A549 (cell line): Measurements from ENCODE around the gene APOC3. TPM values are rescaled to one million over a fixed set of nuclear protein-coding genes. Genes with fewer than 3 reads are reported as not detected.

ENCODE experiments used
- ATAC-seq, 2 experiments: fragments of 200-7000 bp in 1 of 2; fragments of >200 bp in 1 of 2; cut with Nextera tagmentation in 1 of 2; cut with Tn5 transposase in 1 of 2; 3 replicates each; pipeline versions ENCODE4 v1.8.0 to v1.9.1; 2018 to 2020; ENCODE audit warnings: mild to moderate bottlenecking in 1 of 2, moderate library complexity in 1 of 2
- CTCF ChIA-PET: fragments of 300-600 bp; sonication (Branson Sonifier 250); formaldehyde crosslinking; extraction: SDS; loops from one replicate; lab custom pipeline; 2021; ENCODE audit warnings: antibody characterized with exemption, inconsistent platforms; lab: Yijun Ruan, JAX
- POLR2A ChIA-PET: fragments of 350-600 bp; formaldehyde crosslinking; extraction: SDS; loops from one replicate; lab custom pipeline; 2021; ENCODE audit warnings: antibody characterized with exemption, inconsistent platforms; lab: Yijun Ruan, JAX
- DNase-seq, 2 experiments: peaks; one replicate each; pipeline versions ENCODE4 v3.0.0 to v3.0.0-alpha.2; 2011 to 2016; ENCODE audit warnings: low read depth in 1 of 2, low spot score in 1 of 2
- FAIRE-seq: peaks from 2 replicates; lab custom pipeline; 2011; peaks lifted over from hg19 to GRCh38; lab: Jason Lieb, UNC
- H3K27ac ChIP-seq, 2 experiments: fragments of >200 bp; sonication (Bioruptor Twin); formaldehyde crosslinking; 3 replicates each; pipeline ENCODE4 v1.5.1; 2016 to 2017
- H3K4me1 ChIP-seq: fragments of >200 bp; sonication (Bioruptor Twin); formaldehyde crosslinking; 3 replicates; pipeline ENCODE4 v1.6.1; 2016
- H3K4me2 ChIP-seq: fragments of >200 bp; sonication (Bioruptor Twin); formaldehyde crosslinking; 3 replicates; pipeline ENCODE4 v1.6.1; 2016
- H3K4me3 ChIP-seq: fragments of >200 bp; sonication (Bioruptor Twin); formaldehyde crosslinking; 3 replicates; pipeline ENCODE4 v1.5.1; 2016
- H3K9me3 ChIP-seq: fragments of >200 bp; sonication (Bioruptor Twin); formaldehyde crosslinking; 3 replicates; pipeline ENCODE4 v1.6.1; 2016
- ATOH8 ChIP-seq: fragments of 250-450 bp; sonication (Bioruptor Pico); IDR thresholded peaks from 2 replicates; pipeline ENCODE4 v1.5.0; 2020; ENCODE audit warnings: low read depth, mild to moderate bottlenecking, moderate library complexity
- CBX2 ChIP-seq: fragments of 200-600 bp; sonication (generic); IDR thresholded peaks from 2 replicates; pipeline ENCODE4 v1.6.1; 2016; ENCODE audit warnings: low read depth, mild to moderate bottlenecking, borderline replicate concordance
- CHD2 ChIP-seq: fragments of 150-350 bp; IDR thresholded peaks from 2 replicates; pipeline ENCODE4 v1.6.1; 2014; ENCODE audit warnings: low read length; ENCODE audit not compliant: partially characterized antibody
- CTCF ChIP-seq: fragments of >200 bp; sonication (Bioruptor Twin); formaldehyde crosslinking; IDR thresholded peaks from 3 replicates; pipeline ENCODE4 v1.5.1; 2016
- EHF ChIP-seq: fragments of 250-450 bp; sonication (Bioruptor Pico); IDR thresholded peaks from 2 replicates; pipeline ENCODE4 v1.5.0; 2020; ENCODE audit warnings: mild to moderate bottlenecking
- ELK1 ChIP-seq: fragments of 150-350 bp; IDR thresholded peaks from 2 replicates; pipeline ENCODE4 v1.6.1; 2014; ENCODE audit warnings: low read depth, mild to moderate bottlenecking, low read length
- EP300 ChIP-seq, 2 experiments: fragments of >200 bp; sonication (Bioruptor Twin); formaldehyde crosslinking; IDR thresholded peaks; 2 replicates in 1 of 2; 3 replicates in 1 of 2; pipeline ENCODE4 v1.6.1; 2016 to 2017
- GATA3 ChIP-seq: IDR thresholded peaks from 2 replicates; pipeline ENCODE4 v1.6.1; 2012; ENCODE audit warnings: borderline replicate concordance
- HOXB5 ChIP-seq: fragments of 250-450 bp; sonication (Bioruptor Pico); IDR thresholded peaks from 2 replicates; pipeline ENCODE4 v1.5.0; 2020; ENCODE audit warnings: mild to moderate bottlenecking, moderate library complexity
- KDM5A ChIP-seq: fragments of 200-600 bp; sonication (generic); IDR thresholded peaks from 2 replicates; pipeline ENCODE4 v1.6.1; 2016; ENCODE audit warnings: antibody characterized with exemption, mild to moderate bottlenecking
- MAFK ChIP-seq: fragments of 450-650 bp; IDR thresholded peaks from 2 replicates; pipeline ENCODE4 v1.6.1; 2014; ENCODE audit not compliant: partially characterized antibody
- MYC ChIP-seq: IDR thresholded peaks from 2 replicates; pipeline ENCODE4 v1.6.1; 2012; ENCODE audit warnings: mild to moderate bottlenecking, inconsistent platforms, low read length, improper control_type of control experiment, borderline replicate concordance
- NFE2L2 ChIP-seq: fragments of 150-350 bp; conservative IDR thresholded peaks from 2 replicates; pipeline ENCODE4 v1.6.1; 2014; ENCODE audit warnings: low read length
- PHF8 ChIP-seq: fragments of 200-600 bp; sonication (generic); IDR thresholded peaks from 2 replicates; pipeline ENCODE4 v1.6.1; 2016; ENCODE audit warnings: low read depth, mild to moderate bottlenecking, antibody characterized with exemption, moderate library complexity, borderline replicate concordance
- POLR2A ChIP-seq: IDR thresholded peaks from 2 replicates; pipeline ENCODE4 v1.6.1; 2012; ENCODE audit warnings: mild to moderate bottlenecking, low read length
- RAD21 ChIP-seq, 2 experiments: fragments of >200 bp in 1 of 2; sonication (Bioruptor Twin) in 1 of 2; formaldehyde crosslinking in 1 of 2; IDR thresholded peaks in 1 of 2; conservative IDR thresholded peaks in 1 of 2; 2 replicates in 1 of 2; 3 replicates in 1 of 2; pipeline ENCODE4 v1.6.1; 2012 to 2018; ENCODE audit warnings: inconsistent platforms in 1 of 2
- RCOR1 ChIP-seq: fragments of 150-350 bp; IDR thresholded peaks from 2 replicates; pipeline ENCODE4 v1.6.1; 2014; ENCODE audit warnings: antibody characterized with exemption, low read length, low read depth
- REST ChIP-seq: fragments of 200-600 bp; sonication (generic); IDR thresholded peaks from 2 replicates; pipeline ENCODE4 v1.6.1; 2016; ENCODE audit warnings: antibody characterized with exemption, mild to moderate bottlenecking, moderate library complexity
- RNF2 ChIP-seq: fragments of 200-600 bp; sonication (generic); IDR thresholded peaks from 2 replicates; pipeline ENCODE4 v1.6.1; 2016; ENCODE audit warnings: low read depth, mild to moderate bottlenecking, antibody characterized with exemption, moderate library complexity, borderline replicate concordance
- SMC3 ChIP-seq: fragments of >200 bp; sonication (Bioruptor Twin); formaldehyde crosslinking; IDR thresholded peaks from 3 replicates; pipeline ENCODE4 v1.6.1; 2018; ENCODE audit warnings: inconsistent platforms
- SREBF2 ChIP-seq: fragments of 450-650 bp; IDR thresholded peaks from 2 replicates; pipeline ENCODE4 v1.6.1; 2014; ENCODE audit warnings: mild to moderate bottlenecking, moderate library complexity
- TP53 ChIP-seq: fragments of 250-450 bp; sonication (Bioruptor Pico); IDR thresholded peaks from 2 replicates; pipeline ENCODE4 v1.5.0; 2021; ENCODE audit warnings: mild to moderate bottlenecking, moderate library complexity
- USF2 ChIP-seq: fragments of 450-650 bp; IDR thresholded peaks from 2 replicates; pipeline ENCODE4 v1.6.1; 2014; ENCODE audit warnings: antibody characterized with exemption
- ZFP36 ChIP-seq: fragments of 450-650 bp; IDR thresholded peaks from 2 replicates; pipeline ENCODE4 v1.6.1; 2014; ENCODE audit warnings: borderline replicate concordance; ENCODE audit not compliant: partially characterized antibody
- ZSCAN20 ChIP-seq: fragments of 250-450 bp; sonication (Bioruptor Pico); IDR thresholded peaks from 2 replicates; pipeline ENCODE4 v1.8.0; 2022; ENCODE audit warnings: mild to moderate bottlenecking, moderate library complexity
- WGBS: methylation state at CpG from one replicate; pipeline ENCODE4 v1.1.6; 2017; ENCODE audit errors: missing lambda C conversion rate; 5-methylcytosine and 5-hydroxymethylcytosine counted together
- polyA plus RNA-seq, 4 experiments: library from polyadenylated mRNA; depleted of rRNA in 3 of 4; stranded (reverse); fragments of >200 nt; fragmentation: RNase III in 1 of 4; extraction: RNeasy Plus Mini Kit Qiagen cat#74134 plus additional on column Dnase treatment in 1 of 4; gene quantifications; 2 replicates in 3 of 4; 3 replicates in 1 of 4; pipeline ENCODE4 v1.2.3, GENCODE V29; 2011 to 2017

APOC3 gene
- polyA plus RNA-seq, 2 of the 4 experiments (the other 2 are of a cell fraction), result not detected

- POLR2A ChIA-PET, result no interaction called here
- DNase-seq, result no peak
- no peak overlapping the region for H3K27ac ChIP-seq
- no peak for TF ChIP-seq RNF2
- no peak for TF ChIP-seq ELK1
- TF ChIP-seq ZFP36, result no peak
- no peak for TF ChIP-seq GATA3
- no peak for TF ChIP-seq MYC
- TF ChIP-seq SMC3, result no peak
- TF ChIP-seq CBX2, result no peak
- TF ChIP-seq EP300 (IDR thresholded peaks at IDR 0.05), result no peak
- TF ChIP-seq, all 56 proteins: peak for 0
- no peak for ATAC-seq
- 57% methylated on average over 9 of the region's 9 CpGs for WGBS
- H3K4me1 ChIP-seq, result no peaks in the 10 kb centered on the region
- no peaks in the 10 kb centered on the region for H3K9me3 ChIP-seq
- no peak for FAIRE-seq
- CTCF ChIA-PET, result interaction anchor here (1.3 to 2.6 kb wide), 2 partner anchors 9 to 33 kb away, joined by 3 to 11 read pairs; no protein-coding TSS in a partner anchor
- H3K4me2 ChIP-seq, result no peak overlapping the region
- H3K4me3 ChIP-seq, result no peak overlapping the region
These were observed 2.8 kb upstream of the APOC3 start for GRCh38 chr11:116826751-116827431.

GRCh38 chr11:116827461-116827860, 2.2 kb upstream of the APOC3 start:
- FAIRE-seq (no peak), DNase-seq (no peak), ATAC-seq (no peak)
- TF ChIP-seq SREBF2 (no peak), NFE2L2 (no peak), KDM5A (no peak), ELK1 (no peak), ZSCAN20 (no peak), CHD2 (no peak), POLR2A (no peak), PHF8 (no peak), USF2 (no peak), ATOH8 (no peak), EHF (CRISPR knock-in tag) (no peak), RAD21 (conservative IDR thresholded peaks at IDR 0.05 in 1 of 2, IDR thresholded peaks at IDR 0.05 in 1 of 2) (no peak), HOXB5 (CRISPR knock-in tag) (no peak), MAFK (no peak), CTCF (no peak), TP53 (CRISPR knock-in tag) (no peak), RCOR1 (no peak), REST (no peak)
- no peaks in the 10 kb centered on the region for H3K4me1 ChIP-seq
- H3K9me3 ChIP-seq, result no peaks in the 10 kb centered on the region
- no peak overlapping the region for H3K4me3 ChIP-seq
- H3K27ac ChIP-seq, result no peak overlapping the region
- H3K4me2 ChIP-seq, result no peak overlapping the region
- 83% methylated on average over 5 of the region's 6 CpGs for WGBS
- POLR2A ChIA-PET, result no interaction called here
- CTCF ChIA-PET, result interaction anchor here (0.9 to 2.6 kb wide), 2 partner anchors 9 to 22 kb away, joined by 3 to 11 read pairs; no protein-coding TSS in a partner anchor
